GM12865 (cell line): ENCODE results near the gene SIGMAR1.

Experiments used
- DNase-seq: peaks from one replicate; pipeline ENCODE4 v3.0.0; 2010; ENCODE audit warnings: low read depth
- H3K4me3 ChIP-seq: 2 replicates; pipeline ENCODE4 v1.5.1; 2011; ENCODE audit warnings: mild to moderate bottlenecking, low read depth, low read length, control low read depth
- TF ChIP-seq, protein P1 (sequence below): IDR thresholded peaks from 2 replicates; pipeline ENCODE4 v1.5.1; 2011; ENCODE audit warnings: low read length, control low read depth, low read depth, inconsistent platforms; ENCODE audit not compliant: insufficient read depth; ENCODE audit errors: missing control alignments

Gene SIGMAR1

DNA sequence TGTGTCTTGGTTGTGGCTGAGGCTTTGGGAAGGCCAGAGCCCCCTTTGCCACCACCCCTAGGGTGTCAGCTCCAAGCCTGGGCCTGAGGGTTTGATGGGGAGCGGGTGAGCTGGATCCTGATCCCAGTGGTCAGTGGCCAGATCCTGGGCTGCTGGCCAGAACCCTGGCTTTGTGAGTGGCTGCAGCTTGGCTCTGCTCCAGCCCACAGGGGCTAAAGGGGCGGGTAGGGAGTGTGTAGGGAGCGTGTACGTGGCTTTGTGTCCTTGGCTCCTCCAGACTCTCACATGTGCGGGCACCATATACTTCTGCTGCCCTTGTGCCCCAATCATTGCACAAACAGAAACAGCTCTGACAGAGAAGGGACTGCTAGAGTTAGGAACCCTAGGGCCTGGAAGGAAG, 13.2 kb upstream of the SIGMAR1 start:
- TF ChIP-seq, protein P1, sequence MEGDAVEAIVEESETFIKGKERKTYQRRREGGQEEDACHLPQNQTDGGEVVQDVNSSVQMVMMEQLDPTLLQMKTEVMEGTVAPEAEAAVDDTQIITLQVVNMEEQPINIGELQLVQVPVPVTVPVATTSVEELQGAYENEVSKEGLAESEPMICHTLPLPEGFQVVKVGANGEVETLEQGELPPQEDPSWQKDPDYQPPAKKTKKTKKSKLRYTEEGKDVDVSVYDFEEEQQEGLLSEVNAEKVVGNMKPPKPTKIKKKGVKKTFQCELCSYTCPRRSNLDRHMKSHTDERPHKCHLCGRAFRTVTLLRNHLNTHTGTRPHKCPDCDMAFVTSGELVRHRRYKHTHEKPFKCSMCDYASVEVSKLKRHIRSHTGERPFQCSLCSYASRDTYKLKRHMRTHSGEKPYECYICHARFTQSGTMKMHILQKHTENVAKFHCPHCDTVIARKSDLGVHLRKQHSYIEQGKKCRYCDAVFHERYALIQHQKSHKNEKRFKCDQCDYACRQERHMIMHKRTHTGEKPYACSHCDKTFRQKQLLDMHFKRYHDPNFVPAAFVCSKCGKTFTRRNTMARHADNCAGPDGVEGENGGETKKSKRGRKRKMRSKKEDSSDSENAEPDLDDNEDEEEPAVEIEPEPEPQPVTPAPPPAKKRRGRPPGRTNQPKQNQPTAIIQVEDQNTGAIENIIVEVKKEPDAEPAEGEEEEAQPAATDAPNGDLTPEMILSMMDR = no peak
- no peak for DNase-seq
- H3K4me3 ChIP-seq = no peak overlapping the region

DNA sequence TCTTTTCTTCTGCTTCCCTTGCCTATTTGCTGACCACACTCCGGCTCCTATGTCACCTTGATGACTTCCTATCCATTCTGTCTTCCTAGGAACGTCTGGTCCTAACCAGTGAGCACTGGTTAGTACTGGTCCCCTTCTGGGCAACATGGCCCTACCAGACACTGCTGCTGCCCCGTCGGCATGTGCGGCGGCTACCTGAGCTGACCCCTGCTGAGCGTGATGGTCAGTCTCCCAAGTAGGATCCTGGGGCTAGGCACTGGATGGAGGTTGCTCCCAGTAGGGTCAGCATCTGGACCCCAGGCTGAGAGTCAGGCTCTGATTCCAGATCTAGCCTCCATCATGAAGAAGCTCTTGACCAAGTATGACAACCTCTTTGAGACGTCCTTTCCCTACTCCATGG, 11.1 kb upstream of the SIGMAR1 start:
- H3K4me3 ChIP-seq = no peak overlapping the region
- TF ChIP-seq, protein P1 = no peak
- no peak for DNase-seq

DNA sequence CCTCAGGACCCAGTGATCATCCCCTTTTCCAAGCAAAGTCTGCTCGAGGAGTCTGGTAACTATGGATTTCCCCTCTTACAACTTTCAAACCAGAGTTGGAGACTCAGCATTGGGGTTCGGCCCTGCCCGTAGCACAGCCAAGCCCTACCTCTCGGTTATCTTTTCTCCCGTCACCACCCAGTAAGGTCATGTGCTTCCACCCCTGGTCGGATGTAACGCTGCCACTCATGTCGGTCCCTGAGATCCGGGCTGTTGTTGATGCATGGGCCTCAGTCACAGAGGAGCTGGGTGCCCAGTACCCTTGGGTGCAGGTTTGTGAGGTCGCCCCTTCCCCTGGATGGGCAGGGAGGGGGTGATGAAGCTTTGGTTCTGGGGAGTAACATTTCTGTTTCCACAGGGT, 10.1 kb upstream of the SIGMAR1 start:
- TF ChIP-seq, protein P1 = no peak
- DNase-seq = no peak

DNA sequence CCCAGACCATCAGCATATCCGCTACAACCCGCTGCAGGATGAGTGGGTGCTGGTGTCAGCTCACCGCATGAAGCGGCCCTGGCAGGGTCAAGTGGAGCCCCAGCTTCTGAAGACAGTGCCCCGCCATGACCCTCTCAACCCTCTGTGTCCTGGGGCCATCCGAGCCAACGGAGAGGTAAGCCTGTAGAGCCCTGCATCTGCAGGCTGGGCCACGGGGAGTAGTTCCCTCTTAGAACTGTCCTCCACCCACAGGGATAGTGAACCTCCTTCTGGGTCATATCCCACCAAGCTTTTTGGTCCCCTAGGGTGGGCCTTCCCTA, 9.5 kb upstream of the SIGMAR1 start:
- H3K4me3 ChIP-seq = peak overlapping the region; percentile 74
- no peak for DNase-seq
- TF ChIP-seq, protein P1 = no peak

More for the DNA sequence above, 10.1 kb upstream of the SIGMAR1 start:
- H3K4me3 ChIP-seq = peak overlapping the region; percentile 74

DNA sequence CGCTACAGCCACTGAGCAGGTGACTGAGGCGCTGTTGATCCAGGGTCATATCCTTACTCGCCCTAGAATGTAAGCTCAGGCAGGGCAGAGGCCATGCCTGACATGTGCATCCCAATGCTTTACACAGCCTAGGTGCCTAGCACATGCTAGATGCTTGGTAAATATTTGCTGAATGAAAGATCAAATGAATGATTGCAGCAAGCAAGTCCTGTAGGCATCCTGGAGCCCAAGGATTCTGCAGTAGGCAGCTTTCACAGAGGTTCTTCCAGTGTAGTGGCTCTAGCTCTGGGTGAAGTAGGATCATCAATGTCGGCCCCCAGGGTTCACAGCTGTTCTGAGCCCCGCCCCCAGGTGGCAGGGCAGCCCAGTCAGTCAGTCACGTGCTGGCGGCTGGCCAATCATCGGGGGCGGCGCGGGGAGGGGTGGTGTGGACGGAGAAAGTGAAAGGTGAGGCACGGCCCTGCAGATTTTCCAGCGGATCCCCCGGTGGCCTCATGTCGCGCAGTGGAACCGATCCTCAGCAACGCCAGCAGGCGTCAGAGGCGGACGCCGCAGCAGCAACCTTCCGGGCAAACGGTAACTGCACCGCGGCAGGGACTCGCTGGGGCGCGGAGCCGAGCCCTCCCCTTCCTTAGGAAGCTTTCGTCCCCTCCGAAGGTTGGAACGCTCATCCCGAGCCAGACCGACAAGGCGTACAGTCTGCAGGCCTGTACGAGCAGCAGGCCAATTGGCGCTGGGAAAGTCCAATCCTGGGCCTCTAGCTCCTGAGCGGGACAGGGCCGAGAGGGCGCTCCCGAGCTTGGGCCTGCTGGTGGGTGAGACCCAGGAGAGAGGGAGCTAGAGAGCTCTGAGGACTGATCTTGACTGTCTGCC, 8.9 kb upstream of the SIGMAR1 start, which contains the start of gene GALT:
TSS of gene GALT (plus strand) at position 465 of the 873 bp plus-strand sequence. CDS start at position 495, 30 bp downstream.
- TF ChIP-seq, protein P1 = peak; percentile 43
- peak; percentile 95 for DNase-seq
- H3K4me3 ChIP-seq = peak within 1 kb of the TSS; percentile 74

DNA sequence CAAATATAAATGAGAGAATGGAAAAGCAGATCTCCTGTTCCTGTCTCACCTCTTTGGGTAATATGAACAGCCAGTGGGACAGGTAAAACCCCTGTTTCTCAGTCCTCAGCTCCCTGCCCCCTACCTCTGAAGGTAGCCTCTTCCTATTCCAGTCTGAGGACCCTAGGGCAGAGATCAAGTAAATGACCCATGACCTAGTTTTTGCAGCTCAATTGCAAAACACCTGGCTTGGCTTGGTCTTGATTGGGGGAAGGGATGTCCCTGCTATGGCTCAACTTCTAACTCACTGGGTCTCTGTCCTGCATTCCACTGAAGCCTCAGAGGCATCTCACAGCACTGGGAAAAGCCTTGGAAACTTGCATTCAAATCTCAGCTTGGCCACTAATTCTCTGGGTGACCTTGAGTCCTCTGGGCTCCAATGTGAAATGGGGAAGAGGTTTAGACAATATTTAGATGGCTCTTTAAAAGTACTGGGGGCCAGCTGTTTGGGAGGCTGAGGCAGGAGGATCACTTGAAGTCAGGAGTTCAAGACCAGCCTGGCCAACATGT, 7.3 kb upstream of the SIGMAR1 start:
- H3K4me3 ChIP-seq = no peak overlapping the region
- DNase-seq = no peak
- TF ChIP-seq, protein P1 = no peak
